Endothelial cell (in vitro differentiated cells): ENCODE measurements around the gene CNTNAP1. TPM values are rescaled to one million over a fixed set of nuclear protein-coding genes. Genes with fewer than 3 reads are reported as not detected.

Experiments
- DNase-seq: peaks from one replicate; pipeline ENCODE4 v3.0.0; 2021; ENCODE audit warnings: low spot score
- H3K27ac Mint-ChIP-seq: one replicate; pipeline ENCODE4 v1.8.0; 2021; ENCODE audit warnings: mixed read lengths, inconsistent platforms; ENCODE audit not compliant: unreplicated experiment
- H3K27me3 Mint-ChIP-seq: one replicate; pipeline ENCODE4 v1.8.0; 2021; ENCODE audit warnings: mild to moderate bottlenecking, moderate library complexity, mixed read lengths, inconsistent platforms; ENCODE audit not compliant: unreplicated experiment
- H3K36me3 Mint-ChIP-seq: one replicate; pipeline ENCODE4 v1.8.0; 2021; ENCODE audit warnings: mild to moderate bottlenecking, low read depth, mixed read lengths, inconsistent platforms; ENCODE audit not compliant: unreplicated experiment
- H3K4me1 Mint-ChIP-seq: one replicate; pipeline ENCODE4 v1.8.0; 2021; ENCODE audit warnings: mild to moderate bottlenecking, mixed read lengths, inconsistent platforms; ENCODE audit not compliant: unreplicated experiment
- H3K4me3 Mint-ChIP-seq: one replicate; pipeline ENCODE4 v1.8.0; 2021; ENCODE audit warnings: mild to moderate bottlenecking, mixed read lengths, inconsistent platforms; ENCODE audit not compliant: unreplicated experiment
- H3K9me3 Mint-ChIP-seq: one replicate; pipeline ENCODE4 v1.8.0; 2021; ENCODE audit warnings: mixed read lengths, inconsistent platforms; ENCODE audit not compliant: unreplicated experiment
- CTCF ChIP-seq: fragments of 200-600 bp; sonication (generic); IDR thresholded peaks from one replicate; pipeline ENCODE4 v1.5.0; 2021; ENCODE audit warnings: antibody characterized with exemption; ENCODE audit not compliant: unreplicated experiment
- total RNA-seq: library from RNA; stranded (reverse); fragmentation: NEBNext Ultra II Directional; extraction: Animal tissue kit (Norgen Biotek cat#: 25700); gene quantifications from one replicate; pipeline ENCODE4 v1.2.1, GENCODE V29; 2021; ENCODE audit not compliant: unreplicated experiment

The CNTNAP1 gene
- total RNA-seq, 1 donor from 2014 or later, result 8.9 TPM

- Mint-ChIP-seq H3K27ac (no peak overlapping the region), H3K4me1 (peaks cover 26% of the 10 kb centered on the region), H3K4me3 (peak overlapping the region; percentile 87), H3K36me3 (peaks cover 14% of the 10 kb centered on the region), H3K9me3 (no peaks in the 10 kb centered on the region), H3K27me3 (peaks cover 32% of the 10 kb centered on the region)
- TF ChIP-seq CTCF, result no peak
- DNase-seq, result peak; percentile 53
Measured at GRCh38 chr17:42682722-42683403, 532 bp downstream of the CNTNAP1 start.

GRCh38 chr17:42683407-42684034 lies 1.2 kb downstream of the CNTNAP1 start:
- no peaks in the 10 kb centered on the region for H3K9me3 Mint-ChIP-seq
- peaks cover 23% of the 10 kb centered on the region for H3K4me1 Mint-ChIP-seq
- DNase-seq, result no peak
- H3K36me3 Mint-ChIP-seq, result peaks cover 14% of the 10 kb centered on the region
- H3K27ac Mint-ChIP-seq, result no peak overlapping the region
- peak overlapping the region; percentile 82 for H3K4me3 Mint-ChIP-seq
- TF ChIP-seq CTCF, result no peak
- H3K27me3 Mint-ChIP-seq, result peaks cover 32% of the 10 kb centered on the region

- Mint-ChIP-seq H3K27ac (no peak overlapping the region), H3K27me3 (peaks cover 27% of the 10 kb centered on the region), H3K4me3 (peak overlapping the region; percentile 13), H3K36me3 (peaks cover 14% of the 10 kb centered on the region), H3K9me3 (no peaks in the 10 kb centered on the region), H3K4me1 (peaks cover 18% of the 10 kb centered on the region)
- DNase-seq, result no peak
- TF ChIP-seq CTCF, result no peak
Measured at GRCh38 chr17:42684929-42685556, 2.7 kb downstream of the CNTNAP1 start.

- no peak overlapping the region for H3K27ac Mint-ChIP-seq
- DNase-seq, result no peak
- TF ChIP-seq CTCF, result no peak
- H3K4me1 Mint-ChIP-seq, result peaks cover 19% of the 10 kb centered on the region
- no peaks in the 10 kb centered on the region for H3K9me3 Mint-ChIP-seq
- H3K27me3 Mint-ChIP-seq, result peaks cover 26% of the 10 kb centered on the region
- peak overlapping the region; percentile 13 for H3K4me3 Mint-ChIP-seq
- H3K36me3 Mint-ChIP-seq, result peaks cover 14% of the 10 kb centered on the region
Measured at GRCh38 chr17:42685831-42686230, 3.5 kb downstream of the CNTNAP1 start.
